ENCODE results near the gene HOGA1.
A peak's percentile ranks its signal among the peaks of the same experiment; 100 is the strongest.

- TF ChIP-seq CTCF (IDR thresholded peaks at IDR 0.05; ENCODE audit: low read depth, low read length) (no peak), MYC (IDR thresholded peaks at IDR 0.05; ENCODE audit: low read depth, low read length) (peak; percentile 86), POLR2A (IDR thresholded peaks at IDR 0.05; ENCODE audit: extremely low read depth, insufficient read length) (no peak)
Observed at GRCh38 chr10:97543025-97543546, 41.1 kb upstream of the HOGA1 start.
